ENCODE results near the gene MLX.

DNA sequence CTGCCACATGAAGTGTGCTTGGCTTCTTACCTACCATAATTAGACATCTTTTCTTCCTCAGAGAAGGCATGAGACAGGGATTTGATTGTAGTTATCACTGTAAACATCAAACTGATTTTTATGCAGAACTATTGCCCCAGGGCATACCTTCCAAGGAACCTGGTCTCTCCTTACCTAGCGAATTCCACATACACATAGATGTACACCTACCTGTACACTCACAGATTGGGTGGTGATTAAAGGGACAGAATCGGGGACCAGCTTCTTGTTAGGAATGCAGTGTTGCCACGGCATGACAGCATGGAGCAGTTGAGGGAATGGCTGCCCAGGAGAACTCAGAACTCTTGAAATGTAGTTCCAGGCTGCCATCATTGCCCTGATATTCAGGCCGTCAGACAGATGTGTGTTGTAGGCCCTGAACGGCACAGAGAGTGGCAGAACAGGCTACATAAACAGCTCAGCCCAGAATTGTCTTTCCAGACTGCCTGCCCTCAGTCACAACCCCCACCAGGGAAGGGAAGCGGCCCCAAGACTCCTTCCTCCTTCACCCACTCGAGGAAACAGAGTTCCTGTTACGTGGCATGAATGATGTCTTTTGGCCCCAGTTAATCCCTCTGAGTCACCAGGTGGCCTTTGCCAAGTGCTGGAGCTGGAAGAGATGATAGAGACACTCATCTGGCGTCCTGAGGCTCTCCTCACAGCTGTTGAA is 48.7 kb upstream of the MLX start:
- TF ChIP-seq, protein P1, sequence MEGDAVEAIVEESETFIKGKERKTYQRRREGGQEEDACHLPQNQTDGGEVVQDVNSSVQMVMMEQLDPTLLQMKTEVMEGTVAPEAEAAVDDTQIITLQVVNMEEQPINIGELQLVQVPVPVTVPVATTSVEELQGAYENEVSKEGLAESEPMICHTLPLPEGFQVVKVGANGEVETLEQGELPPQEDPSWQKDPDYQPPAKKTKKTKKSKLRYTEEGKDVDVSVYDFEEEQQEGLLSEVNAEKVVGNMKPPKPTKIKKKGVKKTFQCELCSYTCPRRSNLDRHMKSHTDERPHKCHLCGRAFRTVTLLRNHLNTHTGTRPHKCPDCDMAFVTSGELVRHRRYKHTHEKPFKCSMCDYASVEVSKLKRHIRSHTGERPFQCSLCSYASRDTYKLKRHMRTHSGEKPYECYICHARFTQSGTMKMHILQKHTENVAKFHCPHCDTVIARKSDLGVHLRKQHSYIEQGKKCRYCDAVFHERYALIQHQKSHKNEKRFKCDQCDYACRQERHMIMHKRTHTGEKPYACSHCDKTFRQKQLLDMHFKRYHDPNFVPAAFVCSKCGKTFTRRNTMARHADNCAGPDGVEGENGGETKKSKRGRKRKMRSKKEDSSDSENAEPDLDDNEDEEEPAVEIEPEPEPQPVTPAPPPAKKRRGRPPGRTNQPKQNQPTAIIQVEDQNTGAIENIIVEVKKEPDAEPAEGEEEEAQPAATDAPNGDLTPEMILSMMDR (conservative IDR thresholded peaks at IDR 0.05; ENCODE audit: low read depth, low read length): no peak
- TF ChIP-seq EZH2 (IDR thresholded peaks at IDR 0.05; ENCODE audit: low read length, unreplicated experiment): no peak
- TF ChIP-seq EZH2phosphoT487 (IDR thresholded peaks at IDR 0.05; ENCODE audit: borderline replicate concordance, low read length): no peak

Measured in PC-3 (cell line).